GM23338 (cell line): ENCODE data around the gene TSSC4. TPM values are rescaled to one million over a fixed set of nuclear protein-coding genes. Genes with fewer than 3 reads are reported as not detected.

Source experiments
- ATAC-seq: fragments of 200-7000 bp; cut with Tn5 transposase; 3 replicates; pipeline ENCODE4 v1.9.1; 2020
- DNase-seq: peaks from one replicate; pipeline ENCODE4 v3.0.0-alpha.2; 2015; ENCODE audit warnings: low spot score
- H2AFZ ChIP-seq: fragments of 200-600 bp; sonication (generic); 2 replicates; pipeline ENCODE4 v1.8.0; 2016; ENCODE audit warnings: antibody characterized with exemption, mild to moderate bottlenecking, moderate library complexity
- H3F3A ChIP-seq: fragments of 200-600 bp; sonication (generic); replicated peaks from 2 replicates; pipeline ENCODE4 v1.8.0; 2017; ENCODE audit warnings: antibody characterized with exemption, mixed run types, low read depth
- H3K27ac ChIP-seq: fragments of 200-600 bp; sonication (generic); 2 replicates; pipeline ENCODE4 v1.6.1; 2016; ENCODE audit warnings: low read depth
- H3K27me3 ChIP-seq: fragments of 200-600 bp; sonication (generic); 2 replicates; pipeline ENCODE4 v1.8.0; 2016; ENCODE audit warnings: mild to moderate bottlenecking, mixed run types, moderate library complexity; ENCODE audit not compliant: insufficient read depth
- H3K36me3 ChIP-seq: fragments of 200-600 bp; sonication (generic); 2 replicates; pipeline ENCODE4 v1.8.0; 2016; ENCODE audit warnings: mild to moderate bottlenecking; ENCODE audit not compliant: insufficient read depth
- H3K4me1 ChIP-seq: fragments of 200-600 bp; sonication (generic); 2 replicates; pipeline ENCODE4 v1.8.0; 2016; ENCODE audit warnings: mild to moderate bottlenecking, moderate library complexity; ENCODE audit not compliant: insufficient read depth
- H3K4me2 ChIP-seq: fragments of 200-600 bp; sonication (generic); 2 replicates; pipeline ENCODE4 v1.7.1; 2017; ENCODE audit warnings: mixed run types
- H3K4me3 ChIP-seq: fragments of 200-600 bp; sonication (generic); 2 replicates; pipeline ENCODE4 v1.6.1; 2016; ENCODE audit warnings: mixed run types
- H3K79me2 ChIP-seq: fragments of 200-600 bp; sonication (generic); replicated peaks from 2 replicates; pipeline ENCODE4 v1.8.0; 2017; ENCODE audit warnings: mild to moderate bottlenecking; ENCODE audit not compliant: insufficient read depth
- H3K9me2 ChIP-seq: fragments of 200-600 bp; sonication (generic); 2 replicates; pipeline ENCODE4 v1.8.0; 2017; ENCODE audit not compliant: insufficient read depth
- H4K20me1 ChIP-seq: fragments of 200-600 bp; sonication (generic); replicated peaks from 2 replicates; pipeline ENCODE4 v1.8.0; 2017; ENCODE audit warnings: mild to moderate bottlenecking; ENCODE audit not compliant: insufficient read depth
- H3K27ac Mint-ChIP-seq: 2 replicates; pipeline ENCODE4 v1.8.0; 2020; ENCODE audit warnings: inconsistent platforms, mild to moderate bottlenecking, moderate library complexity, mixed read lengths
- H3K27me3 Mint-ChIP-seq: 3 replicates; pipeline ENCODE4 v1.8.0; 2022; ENCODE audit warnings: low read depth, mild to moderate bottlenecking, moderate library complexity, mixed read lengths, inconsistent platforms; ENCODE audit not compliant: insufficient read depth, poor library complexity
- H3K36me3 Mint-ChIP-seq: 3 replicates; pipeline ENCODE4 v1.8.0; 2021; ENCODE audit warnings: low read depth, mild to moderate bottlenecking, inconsistent platforms, moderate library complexity, mixed read lengths
- H3K4me1 Mint-ChIP-seq: 3 replicates; pipeline ENCODE4 v1.8.0; 2020; ENCODE audit warnings: mild to moderate bottlenecking, inconsistent platforms, mixed read lengths
- H3K4me3 Mint-ChIP-seq: 3 replicates; pipeline ENCODE4 v1.8.0; 2021; ENCODE audit warnings: moderate library complexity, mild to moderate bottlenecking, inconsistent platforms, mixed read lengths
- H3K9me3 Mint-ChIP-seq: 3 replicates; pipeline ENCODE4 v1.8.0; 2020; ENCODE audit warnings: moderate library complexity, mild to moderate bottlenecking, inconsistent platforms, mixed read lengths
- CREB1 ChIP-seq: fragments of 250-450 bp; sonication (Bioruptor Pico); IDR thresholded peaks from 2 replicates; pipeline ENCODE4 v1.5.0; 2020; ENCODE audit warnings: low read depth, mild to moderate bottlenecking, moderate library complexity
- POLR2AphosphoS5 ChIP-seq: IDR thresholded peaks from 2 replicates; pipeline ENCODE4 v1.6.1; 2016; ENCODE audit warnings: antibody characterized with exemption, low read depth
- polyA plus RNA-seq: library from polyadenylated mRNA; unstranded; fragments of >200 nt; fragmentation: Nextera tagmentation; extraction: Ambion mirVana; gene quantifications from 2 replicates; pipeline ENCODE4 v1.2.1, GENCODE V29; 2016
- total RNA-seq: library from RNA; depleted of rRNA; stranded (reverse); fragments of >200 nt; shearing (Covaris generic); gene quantifications from 2 replicates; pipeline ENCODE4 v1.2.3, GENCODE V29; 2014
- TF ChIP-seq, protein P1 (sequence below): fragments of 250-450 bp; sonication (Bioruptor Pico); IDR thresholded peaks from 2 replicates; pipeline ENCODE4 v1.5.0; 2020; ENCODE audit warnings: mild to moderate bottlenecking, moderate library complexity
- TF ChIP-seq, protein P2 (sequence below): IDR thresholded peaks from one replicate; pipeline ENCODE4 v1.6.1; 2018; ENCODE audit warnings: antibody characterized with exemption; ENCODE audit not compliant: unreplicated experiment

Gene TSSC4
- total and polyA plus RNA-seq, 2 experiments from 2014 or later = 27.5 to 44.3 TPM

DNA sequence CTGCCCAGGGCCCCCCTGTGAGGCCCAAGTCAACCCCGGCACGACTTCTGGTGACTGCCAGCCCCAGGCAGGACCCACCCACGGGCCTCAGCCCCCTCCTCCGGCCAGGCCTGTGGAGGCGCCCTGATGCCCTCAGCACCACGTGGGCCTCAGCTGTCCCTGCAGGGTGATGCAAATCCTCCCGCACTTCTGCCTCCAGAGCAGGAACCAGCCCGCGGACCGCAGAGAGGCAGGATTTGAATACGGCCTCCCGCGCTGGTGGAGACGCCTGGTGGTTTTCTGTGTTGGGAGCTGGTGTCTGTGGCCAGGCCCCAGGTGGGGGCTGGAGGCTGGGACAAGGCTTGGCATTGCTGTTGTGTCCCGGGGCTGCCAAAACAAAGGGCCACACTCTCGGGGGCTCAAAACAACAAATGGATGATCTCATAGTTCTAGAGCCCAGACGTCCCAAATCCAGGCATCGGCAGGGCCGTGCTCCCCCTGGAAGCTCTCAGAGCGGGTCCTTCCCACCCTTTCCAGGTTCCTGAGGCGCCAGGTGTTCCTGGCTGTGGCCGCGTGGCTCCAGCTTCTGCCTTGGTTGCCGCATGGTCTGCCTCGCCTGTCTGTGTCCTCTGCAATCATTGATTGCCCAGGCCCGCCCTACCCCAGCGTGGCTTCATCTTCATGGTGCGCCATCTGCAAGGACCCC is 24.4 kb downstream of the TSSC4 start (continued):
- TF ChIP-seq, protein P1, sequence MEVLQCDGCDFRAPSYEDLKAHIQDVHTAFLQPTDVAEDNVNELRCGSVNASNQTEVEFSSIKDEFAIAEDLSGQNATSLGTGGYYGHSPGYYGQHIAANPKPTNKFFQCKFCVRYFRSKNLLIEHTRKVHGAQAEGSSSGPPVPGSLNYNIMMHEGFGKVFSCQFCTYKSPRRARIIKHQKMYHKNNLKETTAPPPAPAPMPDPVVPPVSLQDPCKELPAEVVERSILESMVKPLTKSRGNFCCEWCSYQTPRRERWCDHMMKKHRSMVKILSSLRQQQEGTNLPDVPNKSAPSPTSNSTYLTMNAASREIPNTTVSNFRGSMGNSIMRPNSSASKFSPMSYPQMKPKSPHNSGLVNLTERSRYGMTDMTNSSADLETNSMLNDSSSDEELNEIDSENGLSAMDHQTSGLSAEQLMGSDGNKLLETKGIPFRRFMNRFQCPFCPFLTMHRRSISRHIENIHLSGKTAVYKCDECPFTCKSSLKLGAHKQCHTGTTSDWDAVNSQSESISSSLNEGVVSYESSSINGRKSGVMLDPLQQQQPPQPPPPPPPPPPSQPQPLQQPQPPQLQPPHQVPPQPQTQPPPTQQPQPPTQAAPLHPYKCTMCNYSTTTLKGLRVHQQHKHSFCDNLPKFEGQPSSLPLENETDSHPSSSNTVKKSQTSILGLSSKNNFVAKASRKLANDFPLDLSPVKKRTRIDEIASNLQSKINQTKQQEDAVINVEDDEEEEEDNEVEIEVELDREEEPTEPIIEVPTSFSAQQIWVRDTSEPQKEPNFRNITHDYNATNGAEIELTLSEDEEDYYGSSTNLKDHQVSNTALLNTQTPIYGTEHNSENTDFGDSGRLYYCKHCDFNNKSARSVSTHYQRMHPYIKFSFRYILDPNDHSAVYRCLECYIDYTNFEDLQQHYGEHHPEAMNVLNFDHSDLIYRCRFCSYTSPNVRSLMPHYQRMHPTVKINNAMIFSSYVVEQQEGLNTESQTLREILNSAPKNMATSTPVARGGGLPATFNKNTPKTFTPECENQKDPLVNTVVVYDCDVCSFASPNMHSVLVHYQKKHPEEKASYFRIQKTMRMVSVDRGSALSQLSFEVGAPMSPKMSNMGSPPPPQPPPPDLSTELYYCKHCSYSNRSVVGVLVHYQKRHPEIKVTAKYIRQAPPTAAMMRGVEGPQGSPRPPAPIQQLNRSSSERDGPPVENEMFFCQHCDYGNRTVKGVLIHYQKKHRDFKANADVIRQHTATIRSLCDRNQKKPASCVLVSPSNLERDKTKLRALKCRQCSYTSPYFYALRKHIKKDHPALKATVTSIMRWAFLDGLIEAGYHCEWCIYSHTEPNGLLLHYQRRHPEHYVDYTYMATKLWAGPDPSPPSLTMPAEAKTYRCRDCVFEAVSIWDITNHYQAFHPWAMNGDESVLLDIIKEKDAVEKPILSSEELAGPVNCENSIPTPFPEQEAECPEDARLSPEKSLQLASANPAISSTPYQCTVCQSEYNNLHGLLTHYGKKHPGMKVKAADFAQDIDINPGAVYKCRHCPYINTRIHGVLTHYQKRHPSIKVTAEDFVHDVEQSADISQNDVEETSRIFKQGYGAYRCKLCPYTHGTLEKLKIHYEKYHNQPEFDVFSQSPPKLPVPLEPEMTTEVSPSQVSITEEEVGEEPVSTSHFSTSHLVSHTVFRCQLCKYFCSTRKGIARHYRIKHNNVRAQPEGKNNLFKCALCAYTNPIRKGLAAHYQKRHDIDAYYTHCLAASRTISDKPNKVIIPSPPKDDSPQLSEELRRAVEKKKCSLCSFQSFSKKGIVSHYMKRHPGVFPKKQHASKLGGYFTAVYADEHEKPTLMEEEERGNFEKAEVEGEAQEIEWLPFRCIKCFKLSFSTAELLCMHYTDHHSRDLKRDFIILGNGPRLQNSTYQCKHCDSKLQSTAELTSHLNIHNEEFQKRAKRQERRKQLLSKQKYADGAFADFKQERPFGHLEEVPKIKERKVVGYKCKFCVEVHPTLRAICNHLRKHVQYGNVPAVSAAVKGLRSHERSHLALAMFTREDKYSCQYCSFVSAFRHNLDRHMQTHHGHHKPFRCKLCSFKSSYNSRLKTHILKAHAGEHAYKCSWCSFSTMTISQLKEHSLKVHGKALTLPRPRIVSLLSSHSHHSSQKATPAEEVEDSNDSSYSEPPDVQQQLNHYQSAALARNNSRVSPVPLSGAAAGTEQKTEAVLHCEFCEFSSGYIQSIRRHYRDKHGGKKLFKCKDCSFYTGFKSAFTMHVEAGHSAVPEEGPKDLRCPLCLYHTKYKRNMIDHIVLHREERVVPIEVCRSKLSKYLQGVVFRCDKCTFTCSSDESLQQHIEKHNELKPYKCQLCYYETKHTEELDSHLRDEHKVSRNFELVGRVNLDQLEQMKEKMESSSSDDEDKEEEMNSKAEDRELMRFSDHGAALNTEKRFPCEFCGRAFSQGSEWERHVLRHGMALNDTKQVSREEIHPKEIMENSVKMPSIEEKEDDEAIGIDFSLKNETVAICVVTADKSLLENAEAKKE (CRISPR knock-in tag) = no peak
- TF ChIP-seq, protein P2, sequence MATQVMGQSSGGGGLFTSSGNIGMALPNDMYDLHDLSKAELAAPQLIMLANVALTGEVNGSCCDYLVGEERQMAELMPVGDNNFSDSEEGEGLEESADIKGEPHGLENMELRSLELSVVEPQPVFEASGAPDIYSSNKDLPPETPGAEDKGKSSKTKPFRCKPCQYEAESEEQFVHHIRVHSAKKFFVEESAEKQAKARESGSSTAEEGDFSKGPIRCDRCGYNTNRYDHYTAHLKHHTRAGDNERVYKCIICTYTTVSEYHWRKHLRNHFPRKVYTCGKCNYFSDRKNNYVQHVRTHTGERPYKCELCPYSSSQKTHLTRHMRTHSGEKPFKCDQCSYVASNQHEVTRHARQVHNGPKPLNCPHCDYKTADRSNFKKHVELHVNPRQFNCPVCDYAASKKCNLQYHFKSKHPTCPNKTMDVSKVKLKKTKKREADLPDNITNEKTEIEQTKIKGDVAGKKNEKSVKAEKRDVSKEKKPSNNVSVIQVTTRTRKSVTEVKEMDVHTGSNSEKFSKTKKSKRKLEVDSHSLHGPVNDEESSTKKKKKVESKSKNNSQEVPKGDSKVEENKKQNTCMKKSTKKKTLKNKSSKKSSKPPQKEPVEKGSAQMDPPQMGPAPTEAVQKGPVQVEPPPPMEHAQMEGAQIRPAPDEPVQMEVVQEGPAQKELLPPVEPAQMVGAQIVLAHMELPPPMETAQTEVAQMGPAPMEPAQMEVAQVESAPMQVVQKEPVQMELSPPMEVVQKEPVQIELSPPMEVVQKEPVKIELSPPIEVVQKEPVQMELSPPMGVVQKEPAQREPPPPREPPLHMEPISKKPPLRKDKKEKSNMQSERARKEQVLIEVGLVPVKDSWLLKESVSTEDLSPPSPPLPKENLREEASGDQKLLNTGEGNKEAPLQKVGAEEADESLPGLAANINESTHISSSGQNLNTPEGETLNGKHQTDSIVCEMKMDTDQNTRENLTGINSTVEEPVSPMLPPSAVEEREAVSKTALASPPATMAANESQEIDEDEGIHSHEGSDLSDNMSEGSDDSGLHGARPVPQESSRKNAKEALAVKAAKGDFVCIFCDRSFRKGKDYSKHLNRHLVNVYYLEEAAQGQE = no peak

DNA sequence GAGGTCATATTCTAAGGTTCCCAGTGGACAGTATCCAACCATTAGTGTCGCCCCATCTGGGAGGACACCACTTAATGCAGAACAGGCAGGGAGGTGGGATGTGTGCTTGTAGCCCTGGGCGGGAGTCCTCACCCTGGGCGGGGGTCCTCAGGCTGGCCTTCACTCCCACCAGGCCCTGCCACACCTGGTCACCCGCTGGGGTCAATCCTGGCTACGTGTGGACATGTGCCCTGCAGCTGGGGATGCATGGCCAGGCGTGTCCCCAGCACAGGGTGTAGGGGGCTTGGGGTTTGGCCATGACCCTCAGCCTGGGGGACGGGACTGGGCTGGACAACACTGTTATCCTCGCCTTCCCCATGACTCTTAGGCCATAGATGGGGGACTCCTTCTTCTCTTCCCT is 25.0 kb downstream of the TSSC4 start:
- Mint-ChIP-seq H3K36me3 (no peaks in the 10 kb centered on the region), H3K27me3 (peaks cover 5% of the 10 kb centered on the region), H3K27ac (no peak overlapping the region), H3K4me1 (no peaks in the 10 kb centered on the region), H3K9me3 (peaks cover 3% of the 10 kb centered on the region; the same call in 1 of the 3 replicates), H3K4me3 (no peak overlapping the region)
- H3K27me3 ChIP-seq = no peaks in the 10 kb centered on the region
- no peaks in the 10 kb centered on the region for H4K20me1 ChIP-seq
- TF ChIP-seq POLR2AphosphoS5 = no peak
- no peak for TF ChIP-seq CREB1
- TF ChIP-seq, protein P2 = no peak
- no peak overlapping the region for H3K4me3 ChIP-seq
- H3K4me1 ChIP-seq = no peaks in the 10 kb centered on the region
- no peaks in the 10 kb centered on the region for H3K36me3 ChIP-seq
- H3K79me2 ChIP-seq = no peaks in the 10 kb centered on the region
- H3F3A ChIP-seq = no peaks in the 10 kb centered on the region
- no peak overlapping the region for H3K27ac ChIP-seq
- 0 out of 2 replicates have a peak, but pooled peaks cover 5% of the 10 kb centered on the region for H3K9me2 ChIP-seq
- no peak overlapping the region for H2AFZ ChIP-seq
- H3K4me2 ChIP-seq = no peak overlapping the region
- DNase-seq (no peak), ATAC-seq (no peak)
